Fibroblast of lung (primary cell): ENCODE results near the gene ATP6V0D1. TPM values are rescaled to one million over a fixed set of nuclear protein-coding genes. Genes with fewer than 3 reads are reported as not detected.

Source experiments
- DNase-seq, 2 donors: peaks; one replicate each; pipeline versions ENCODE4 v3.0.0 to v3.0.0-alpha.2; 2010; ENCODE audit warnings: low read depth in 2 of 2
- H2AFZ ChIP-seq: 2 replicates; pipeline ENCODE4 v1.5.1; 2012; ENCODE audit warnings: low read length, control low read depth, inconsistent platforms
- H3K27ac ChIP-seq: 2 replicates; pipeline ENCODE4 v1.5.1; 2011; ENCODE audit warnings: low read length, control low read depth; ENCODE audit not compliant: insufficient read depth
- H3K27me3 ChIP-seq: 2 replicates; pipeline ENCODE4 v1.5.1; 2011; ENCODE audit warnings: mild to moderate bottlenecking, low read length; ENCODE audit not compliant: control insufficient read depth, insufficient read depth
- H3K36me3 ChIP-seq: 2 replicates; pipeline ENCODE4 v1.5.1; 2011; ENCODE audit warnings: low read length; ENCODE audit not compliant: control insufficient read depth, insufficient read depth
- H3K4me1 ChIP-seq: 2 replicates; pipeline ENCODE4 v1.5.1; 2011; ENCODE audit warnings: low read length; ENCODE audit not compliant: control insufficient read depth, insufficient read depth; ENCODE audit errors: extremely low read depth
- H3K4me2 ChIP-seq: 2 replicates; pipeline ENCODE4 v1.5.1; 2011; ENCODE audit warnings: low read length, control low read depth; ENCODE audit not compliant: insufficient read depth; ENCODE audit errors: extremely low read depth
- H3K4me3 ChIP-seq, 4 experiments: fragments of 200-600 bp in 1 of 4; sonication (generic) in 1 of 4; replicated peaks in 1 of 4; 2 replicates each; pipeline ENCODE4 v1.5.1; 2011 to 2016; ENCODE audit warnings: low read length in 4 of 4, low read depth in 3 of 4, mild to moderate bottlenecking in 3 of 4, control low read depth in 2 of 4, inconsistent platforms in 1 of 4, mixed read lengths in 1 of 4; ENCODE audit not compliant: insufficient read depth in 1 of 4; ENCODE audit errors: control extremely low read depth in 1 of 4
- H3K79me2 ChIP-seq: 2 replicates; pipeline ENCODE4 v1.5.1; 2012; ENCODE audit warnings: mild to moderate bottlenecking, low read length, inconsistent platforms; ENCODE audit not compliant: control insufficient read depth, insufficient read depth
- H3K9ac ChIP-seq: 2 replicates; pipeline ENCODE4 v1.5.1; 2011; ENCODE audit warnings: mild to moderate bottlenecking, low read length, control low read depth; ENCODE audit not compliant: insufficient read depth
- H3K9me3 ChIP-seq: 2 replicates; pipeline ENCODE4 v1.5.1; 2012; ENCODE audit warnings: low read depth, low read length; ENCODE audit not compliant: control insufficient read depth, insufficient read depth
- H4K20me1 ChIP-seq: 2 replicates; pipeline ENCODE4 v1.5.1; 2011; ENCODE audit warnings: low read length; ENCODE audit not compliant: control insufficient read depth, insufficient read depth; ENCODE audit errors: extremely low read depth
- EZH2 ChIP-seq: IDR thresholded peaks from 2 replicates; pipeline ENCODE4 v1.5.1; 2012; ENCODE audit warnings: low read length, control low read depth, mild to moderate bottlenecking; ENCODE audit errors: missing control alignments
- polyA plus RNA-seq, 2 donors: library from polyadenylated mRNA; depleted of rRNA in 1 of 2; stranded (reverse) in 1 of 2; unstranded in 1 of 2; fragments of >200 nt; gene quantifications; 2 replicates each; pipeline ENCODE4 v1.2.1, GENCODE V29; 2011 to 2012; ENCODE audit warnings: missing spikeins in 1 of 2
- total RNA-seq: library from RNA; depleted of rRNA; stranded (reverse); fragments of >200 nt; gene quantifications from 2 replicates; pipeline ENCODE4 v1.2.1, GENCODE V29; 2014
- TF ChIP-seq, protein P1 (sequence below), 2 donors: IDR thresholded peaks in 1 of 2; conservative IDR thresholded peaks in 1 of 2; 1 replicate in 1 of 2; 2 replicates in 1 of 2; pipeline ENCODE4 v1.5.1; 2011 to 2012; ENCODE audit warnings: low read length in 2 of 2, control low read depth in 1 of 2, inconsistent platforms in 1 of 2, low read depth in 1 of 2, mild to moderate bottlenecking in 1 of 2

Gene ATP6V0D1
- total and polyA plus RNA-seq, 2 donors (not counting 1 experiment from before 2014, with no cell fraction given) = 91.2 to 183 TPM

DNA sequence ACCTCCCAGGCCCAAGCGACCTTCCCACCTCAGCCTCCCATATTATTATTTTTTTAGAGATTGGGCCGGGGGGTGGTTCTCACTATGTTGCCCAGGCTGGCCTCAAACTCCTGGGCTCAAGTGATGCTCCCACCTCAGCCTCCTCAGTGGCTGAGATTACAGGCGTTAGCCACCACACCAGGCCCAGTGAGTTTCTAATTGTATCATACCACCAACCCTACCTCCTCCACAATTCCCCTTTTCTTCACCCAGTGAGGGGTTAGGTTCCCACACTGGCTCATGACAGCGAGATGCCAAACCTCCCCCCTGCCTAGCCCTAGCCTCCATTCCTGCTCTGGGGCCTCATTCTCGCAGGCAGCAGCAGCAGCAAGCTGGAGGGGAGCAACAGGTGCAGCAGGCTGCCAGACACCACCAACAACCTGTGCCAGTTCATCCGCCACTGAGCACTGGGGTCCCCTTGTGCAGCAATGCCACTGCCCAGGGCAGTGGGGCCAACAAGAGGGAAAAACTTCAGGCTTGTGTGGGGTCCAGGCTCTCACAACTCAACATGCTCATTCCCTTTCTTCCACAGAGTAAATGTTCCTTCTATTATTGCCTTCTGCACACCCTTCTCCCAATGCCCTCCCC, 9.1 kb downstream of the ATP6V0D1 start:
- Histone ChIP-seq H3K27me3 (no peaks in the 10 kb centered on the region), H3K79me2 (peaks cover 50% of the 10 kb centered on the region), H4K20me1 (peaks cover 4% of the 10 kb centered on the region), H3K9ac (no peak overlapping the region), H2AFZ (no peak overlapping the region), H3K27ac (no peak overlapping the region), H3K9me3 (no peaks in the 10 kb centered on the region), H3K4me1 (peaks cover 2% of the 10 kb centered on the region), H3K36me3 (no peaks in the 10 kb centered on the region), H3K4me2 (no peak overlapping the region), H3K4me3 (no peak overlapping the region)
- TF ChIP-seq, protein P1, sequence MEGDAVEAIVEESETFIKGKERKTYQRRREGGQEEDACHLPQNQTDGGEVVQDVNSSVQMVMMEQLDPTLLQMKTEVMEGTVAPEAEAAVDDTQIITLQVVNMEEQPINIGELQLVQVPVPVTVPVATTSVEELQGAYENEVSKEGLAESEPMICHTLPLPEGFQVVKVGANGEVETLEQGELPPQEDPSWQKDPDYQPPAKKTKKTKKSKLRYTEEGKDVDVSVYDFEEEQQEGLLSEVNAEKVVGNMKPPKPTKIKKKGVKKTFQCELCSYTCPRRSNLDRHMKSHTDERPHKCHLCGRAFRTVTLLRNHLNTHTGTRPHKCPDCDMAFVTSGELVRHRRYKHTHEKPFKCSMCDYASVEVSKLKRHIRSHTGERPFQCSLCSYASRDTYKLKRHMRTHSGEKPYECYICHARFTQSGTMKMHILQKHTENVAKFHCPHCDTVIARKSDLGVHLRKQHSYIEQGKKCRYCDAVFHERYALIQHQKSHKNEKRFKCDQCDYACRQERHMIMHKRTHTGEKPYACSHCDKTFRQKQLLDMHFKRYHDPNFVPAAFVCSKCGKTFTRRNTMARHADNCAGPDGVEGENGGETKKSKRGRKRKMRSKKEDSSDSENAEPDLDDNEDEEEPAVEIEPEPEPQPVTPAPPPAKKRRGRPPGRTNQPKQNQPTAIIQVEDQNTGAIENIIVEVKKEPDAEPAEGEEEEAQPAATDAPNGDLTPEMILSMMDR (conservative IDR thresholded peaks at IDR 0.05 in 1 of 2, IDR thresholded peaks at IDR 0.05 in 1 of 2; ENCODE audit: low read depth in 1 of 2, low read length in 2 of 2) = no peak
- no peak for TF ChIP-seq EZH2
- DNase-seq = no peak

DNA sequence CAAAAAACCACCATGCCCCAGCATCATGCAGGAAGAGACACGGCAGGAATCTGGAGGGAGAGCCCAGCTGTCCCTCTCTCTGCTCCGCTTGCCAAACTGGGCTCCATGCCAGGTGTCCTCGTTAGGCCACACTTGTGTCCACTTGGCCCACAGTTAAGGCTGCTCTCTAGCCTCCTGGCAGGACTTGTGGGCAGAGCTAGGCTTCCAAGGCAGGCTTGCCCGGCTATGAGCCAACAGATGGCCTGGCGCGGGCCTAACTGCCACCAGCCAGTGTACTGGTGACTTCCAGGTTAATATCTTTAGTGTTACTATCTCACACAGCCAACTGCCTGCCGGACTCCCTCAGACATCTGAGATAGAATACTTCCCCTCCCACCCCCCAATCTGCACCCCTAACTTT, 10.6 kb downstream of the ATP6V0D1 start:
- no peak for TF ChIP-seq EZH2
- TF ChIP-seq, protein P1 (conservative IDR thresholded peaks at IDR 0.05 in 1 of 2, IDR thresholded peaks at IDR 0.05 in 1 of 2; ENCODE audit: low read depth in 1 of 2, low read length in 2 of 2) = no peak
- H3K79me2 ChIP-seq = peaks cover 44% of the 10 kb centered on the region
- DNase-seq = no peak

DNA sequence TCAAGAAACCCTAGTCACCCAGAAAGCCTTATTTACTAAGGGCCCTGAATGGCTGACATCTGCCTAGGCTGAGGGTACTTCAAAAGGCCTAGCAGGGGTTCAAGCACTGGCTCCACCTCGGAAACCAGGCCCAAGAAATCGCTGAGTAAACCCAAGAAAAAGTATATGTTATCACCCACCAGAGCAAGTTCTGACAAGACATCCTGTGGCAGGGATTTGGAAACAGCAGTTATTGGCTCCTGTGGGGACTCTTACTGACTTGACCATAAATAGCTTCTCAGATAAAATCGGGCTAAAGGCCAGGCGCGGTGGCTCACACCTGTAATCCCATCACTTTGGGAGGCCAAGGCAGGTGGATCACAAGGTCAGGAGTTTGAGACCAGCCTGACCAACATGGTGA, 12.2 kb downstream of the ATP6V0D1 start:
- Histone ChIP-seq H3K4me1 (peaks cover 7% of the 10 kb centered on the region), H4K20me1 (peaks cover 4% of the 10 kb centered on the region), H3K4me2 (no peak overlapping the region), H3K27me3 (no peaks in the 10 kb centered on the region), H2AFZ (no peak overlapping the region), H3K9me3 (no peaks in the 10 kb centered on the region), H3K9ac (no peak overlapping the region), H3K4me3 (no peak overlapping the region), H3K36me3 (no peaks in the 10 kb centered on the region), H3K27ac (no peak overlapping the region), H3K79me2 (peaks cover 41% of the 10 kb centered on the region)
- TF ChIP-seq, protein P1 (conservative IDR thresholded peaks at IDR 0.05 in 1 of 2, IDR thresholded peaks at IDR 0.05 in 1 of 2; ENCODE audit: low read depth in 1 of 2, low read length in 2 of 2) = no peak
- TF ChIP-seq EZH2 = no peak
- no peak for DNase-seq

More for the DNA sequence above, 10.6 kb downstream of the ATP6V0D1 start:
- Histone ChIP-seq H4K20me1 (peaks cover 4% of the 10 kb centered on the region), H3K4me3 (no peak overlapping the region), H2AFZ (no peak overlapping the region), H3K9me3 (no peaks in the 10 kb centered on the region), H3K4me2 (no peak overlapping the region), H3K36me3 (no peaks in the 10 kb centered on the region), H3K27me3 (no peaks in the 10 kb centered on the region), H3K9ac (no peak overlapping the region), H3K27ac (no peak overlapping the region), H3K4me1 (peaks cover 6% of the 10 kb centered on the region)
